Caco-2 (cell line): Measurements from ENCODE around the gene SPOCK1. TPM values are rescaled to one million over a fixed set of nuclear protein-coding genes. Genes with fewer than 3 reads are reported as not detected.

Experiments used
- BruUV-seq: library from RNA; stranded (reverse); fragments of 400-500 nt; replicated peaks from 2 replicates; lab custom pipeline; 2021; lab: Mats Ljungman, UMichigan
- CTCF ChIA-PET: fragments of 300-600 bp; sonication (Branson Sonifier 250); formaldehyde crosslinking; loops from one replicate; lab custom pipeline; 2022; ENCODE audit warnings: antibody characterized with exemption; lab: Charles Lee
- POLR2A ChIA-PET: fragments of 300-600 bp; sonication (Branson Sonifier 250); formaldehyde crosslinking; loops from one replicate; lab custom pipeline; 2022; ENCODE audit warnings: antibody characterized with exemption; lab: Charles Lee
- DNase-seq, 2 experiments: peaks; one replicate each; pipeline versions ENCODE4 v3.0.0 to v3.0.0-alpha.2; 2020 to 2022
- H3K27me3 ChIP-seq: replicated peaks from 2 replicates; pipeline ENCODE4 v1.6.0; 2011; ENCODE audit warnings: low read length; ENCODE audit not compliant: control insufficient read depth, insufficient read depth
- H3K36me3 ChIP-seq: 2 replicates; pipeline ENCODE4 v1.5.1; 2011; ENCODE audit warnings: low read length; ENCODE audit not compliant: control insufficient read depth, insufficient read depth
- H3K4me1 ChIP-seq: fragments of 250-450 bp; sonication (Bioruptor Pico); 2 replicates; pipeline ENCODE4 v1.5.1; 2020; ENCODE audit warnings: mild to moderate bottlenecking
- H3K4me3 ChIP-seq: 2 replicates; pipeline ENCODE4 v1.5.1; 2011; ENCODE audit warnings: low read depth, mild to moderate bottlenecking, control low read depth, low read length
- H3K9me3 ChIP-seq: fragments of 250-450 bp; sonication (Bioruptor Pico); 2 replicates; pipeline ENCODE4 v1.5.1; 2020; ENCODE audit warnings: mild to moderate bottlenecking, moderate library complexity
- H3K27ac Mint-ChIP-seq: one replicate; pipeline ENCODE4 v1.8.0; 2022; ENCODE audit warnings: mixed read lengths; ENCODE audit not compliant: unreplicated experiment
- H3K27me3 Mint-ChIP-seq: one replicate; pipeline ENCODE4 v1.8.0; 2022; ENCODE audit warnings: mixed read lengths; ENCODE audit not compliant: insufficient read depth, unreplicated experiment
- H3K36me3 Mint-ChIP-seq: one replicate; pipeline ENCODE4 v1.8.0; 2022; ENCODE audit warnings: mild to moderate bottlenecking, mixed read lengths; ENCODE audit not compliant: insufficient read depth, unreplicated experiment
- H3K4me1 Mint-ChIP-seq: one replicate; pipeline ENCODE4 v1.8.0; 2022; ENCODE audit warnings: low read depth, mixed read lengths; ENCODE audit not compliant: unreplicated experiment
- H3K4me3 Mint-ChIP-seq: one replicate; pipeline ENCODE4 v1.8.0; 2022; ENCODE audit warnings: mild to moderate bottlenecking, moderate library complexity, mixed read lengths; ENCODE audit not compliant: unreplicated experiment
- H3K9me3 Mint-ChIP-seq: one replicate; pipeline ENCODE4 v1.8.0; 2022; ENCODE audit warnings: mixed read lengths; ENCODE audit not compliant: unreplicated experiment
- CTCF ChIP-seq, 2 experiments: fragments of 200-600 bp in 1 of 2; IDR thresholded peaks; 1 replicate in 1 of 2; 2 replicates in 1 of 2; pipeline versions ENCODE4 v1.5.1 to v1.8.0; 2011 to 2022; ENCODE audit warnings: antibody characterized with exemption in 1 of 2, control low read depth in 1 of 2, inconsistent platforms in 1 of 2, low read depth in 1 of 2, low read length in 1 of 2, mild to moderate bottlenecking in 1 of 2, moderate library complexity in 1 of 2; ENCODE audit not compliant: insufficient read depth in 1 of 2, severe bottlenecking in 1 of 2, unreplicated experiment in 1 of 2
- intact Hi-C: fragments of 100-400 bp; cut with micrococcal nuclease; formaldehyde crosslinking; loops from one replicate; pipeline ENCODE4 v1.10.0; 2022; ENCODE audit not compliant: unreplicated experiment
- total RNA-seq: library from RNA; stranded (reverse); gene quantifications from 2 replicates; pipeline ENCODE4 v1.2.3, GENCODE V29; 2022

Gene SPOCK1
- total RNA-seq, 1 experiment from 2014 or later = not detected

GRCh38 chr5:137516961-137517360 is 17.8 kb upstream of the SPOCK1 start:
- DNase-seq = no peak
- H3K4me1 ChIP-seq = no peaks in the 10 kb centered on the region
- no peak for TF ChIP-seq CTCF (IDR thresholded peaks at IDR 0.05; ENCODE audit: insufficient read depth in 1 of 2, low read depth in 1 of 2, low read length in 1 of 2, severe bottlenecking in 1 of 2, unreplicated experiment in 1 of 2)
- ChIA-PET POLR2A (no interaction called here), CTCF (no interaction called here)
- no peaks in the 10 kb centered on the region; the same call in 1 of the 2 replicates for H3K9me3 ChIP-seq
- H3K27me3 Mint-ChIP-seq = peaks cover 23% of the 10 kb centered on the region
- H3K9me3 Mint-ChIP-seq = no peaks in the 10 kb centered on the region
- BruUV-seq = no TSS peak
- no peaks in the 10 kb centered on the region for H3K4me1 Mint-ChIP-seq
- intact Hi-C loops = no loop called here
- H3K4me3 ChIP-seq = no peak overlapping the region
- no peak overlapping the region for H3K4me3 Mint-ChIP-seq
- H3K27ac Mint-ChIP-seq = no peak overlapping the region
- H3K36me3 ChIP-seq = no peaks in the 10 kb centered on the region
- no peaks in the 10 kb centered on the region for H3K36me3 Mint-ChIP-seq
- H3K27me3 ChIP-seq = no peaks in the 10 kb centered on the region; the same call in 1 of the 2 replicates

GRCh38 chr5:137516251-137516797 is 17.2 kb upstream of the SPOCK1 start:
- Mint-ChIP-seq H3K9me3 (no peaks in the 10 kb centered on the region), H3K27ac (no peak overlapping the region), H3K4me3 (no peak overlapping the region), H3K4me1 (no peaks in the 10 kb centered on the region), H3K27me3 (peaks cover 27% of the 10 kb centered on the region), H3K36me3 (no peaks in the 10 kb centered on the region)
- H3K4me1 ChIP-seq = no peaks in the 10 kb centered on the region
- DNase-seq = no peak
- no TSS peak for BruUV-seq
- H3K4me3 ChIP-seq = no peak overlapping the region
- ChIA-PET CTCF (no interaction called here), POLR2A (no interaction called here)
- intact Hi-C loops = no loop called here
- H3K36me3 ChIP-seq = no peaks in the 10 kb centered on the region
- peaks cover 3% of the 10 kb centered on the region; the same call in 1 of the 2 replicates for H3K9me3 ChIP-seq
- TF ChIP-seq CTCF (IDR thresholded peaks at IDR 0.05; ENCODE audit: insufficient read depth in 1 of 2, low read depth in 1 of 2, low read length in 1 of 2, severe bottlenecking in 1 of 2, unreplicated experiment in 1 of 2) = no peak
- H3K27me3 ChIP-seq = no peaks in the 10 kb centered on the region; the same call in 1 of the 2 replicates

GRCh38 chr5:137515238-137515637 is 16.1 kb upstream of the SPOCK1 start:
- no peaks in the 10 kb centered on the region for H3K4me1 Mint-ChIP-seq

More at GRCh38 chr5:137515238-137515637, 16.1 kb upstream of the SPOCK1 start:
- ChIA-PET CTCF (no interaction called here), POLR2A (no interaction called here)
- no peak for DNase-seq
- no peaks in the 10 kb centered on the region for H3K36me3 ChIP-seq
- Mint-ChIP-seq H3K36me3 (no peaks in the 10 kb centered on the region), H3K27ac (no peak overlapping the region), H3K9me3 (no peaks in the 10 kb centered on the region), H3K4me3 (no peak overlapping the region), H3K27me3 (peaks cover 30% of the 10 kb centered on the region)
- no peak for TF ChIP-seq CTCF (IDR thresholded peaks at IDR 0.05; ENCODE audit: insufficient read depth in 1 of 2, low read depth in 1 of 2, low read length in 1 of 2, severe bottlenecking in 1 of 2, unreplicated experiment in 1 of 2)
- BruUV-seq = no TSS peak
- no peaks in the 10 kb centered on the region for H3K4me1 ChIP-seq
- no peaks in the 10 kb centered on the region; the same call in 1 of the 2 replicates for H3K27me3 ChIP-seq
- H3K4me3 ChIP-seq = no peak overlapping the region
- peaks cover 3% of the 10 kb centered on the region; the same call in 1 of the 2 replicates for H3K9me3 ChIP-seq
- intact Hi-C loops = no loop called here
